ENCODE results near the gene PI4KA. TPM values are rescaled to one million over a fixed set of nuclear protein-coding genes. Genes with fewer than 3 reads are reported as not detected.
A peak's percentile ranks its signal among the peaks of the same experiment; 100 is the strongest.

Gene PI4KA
- total RNA-seq, 1 donor from 2014 or later = 20.4 TPM

DNA sequence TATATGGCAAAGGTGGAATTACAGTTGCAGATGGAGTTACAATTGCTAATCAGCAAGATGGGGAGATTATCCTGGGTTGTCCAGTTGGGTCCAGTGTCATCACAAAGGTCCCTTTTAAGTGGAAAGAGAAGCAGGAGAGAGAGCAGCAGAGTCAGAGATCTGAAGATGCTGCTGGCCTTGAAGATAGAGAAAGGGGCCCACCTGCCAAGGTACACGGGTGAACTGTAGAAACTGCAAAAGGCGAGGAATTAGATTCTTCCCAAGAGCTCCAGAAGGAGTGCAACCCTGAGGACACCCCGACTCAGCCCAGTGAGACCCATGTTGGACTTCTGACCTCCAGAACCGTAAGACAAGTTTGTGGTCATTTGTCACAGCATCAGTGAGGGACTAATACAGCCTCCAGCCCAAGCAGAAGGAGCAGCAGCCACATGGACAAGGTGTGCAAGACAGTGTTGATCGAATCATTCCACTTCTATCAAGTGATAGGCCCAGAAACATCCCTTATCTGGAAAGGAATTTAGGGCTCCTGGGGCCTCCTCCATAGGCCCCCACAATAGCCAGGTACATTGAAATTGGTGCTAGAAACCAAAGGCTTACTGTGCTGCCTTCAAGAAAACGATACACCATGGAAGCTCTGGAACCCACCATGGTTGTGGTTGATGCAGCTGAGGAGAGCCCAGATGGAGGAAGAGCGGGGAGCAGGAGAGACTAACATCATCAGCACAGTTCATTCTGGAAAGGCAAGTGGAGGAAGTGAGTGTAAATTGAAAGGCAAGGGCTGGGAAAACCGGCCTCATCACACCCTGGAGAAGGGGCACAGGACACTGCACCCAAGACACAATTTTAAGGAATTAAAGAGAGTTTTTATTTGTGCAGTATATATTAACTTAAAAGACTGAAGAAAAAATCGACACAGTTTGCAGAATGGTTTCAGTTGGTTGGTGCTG, 23.5 kb upstream of the PI4KA start:
- Histone ChIP-seq H3K9me3 (ENCODE audit: control insufficient read depth in 3 of 3, low read length in 3 of 3) (no peaks in the 10 kb centered on the region), H3K27ac (ENCODE audit: low read depth, low read length) (no peak overlapping the region), H3K36me3 (ENCODE audit: control insufficient read depth in 3 of 3, insufficient read depth in 3 of 3, low read length in 3 of 3) (peaks cover 21 to 38% (median 36%) of the 10 kb centered on the region in 3 donors), H3K9ac (ENCODE audit: low read depth in 1 of 3, low read length in 3 of 3) (no peak overlapping the region), H3K4me1 (ENCODE audit: control insufficient read depth in 3 of 3, insufficient read depth in 3 of 3, low read length in 3 of 3) (peaks cover 2 to 6% (median 5%) of the 10 kb centered on the region in 3 donors), H3K27me3 (ENCODE audit: control insufficient read depth in 3 of 3, insufficient read depth in 3 of 3, low read length in 3 of 3) (no peaks in the 10 kb centered on the region), H3K4me3 (ENCODE audit: low read length in 3 of 3) (no peak overlapping the region)

GRCh38 chr22:20881231-20881630, 22.6 kb upstream of the PI4KA start:
- Histone ChIP-seq H3K36me3 (ENCODE audit: control insufficient read depth in 3 of 3, insufficient read depth in 3 of 3, low read length in 3 of 3) (peaks cover 20 to 38% (median 36%) of the 10 kb centered on the region in 3 donors), H3K27ac (ENCODE audit: low read depth, low read length) (no peak overlapping the region), H3K4me1 (ENCODE audit: control insufficient read depth in 3 of 3, insufficient read depth in 3 of 3, low read length in 3 of 3) (peaks cover 2 to 6% (median 5%) of the 10 kb centered on the region in 3 donors), H3K9ac (ENCODE audit: low read depth in 1 of 3, low read length in 3 of 3) (no peak overlapping the region), H3K27me3 (ENCODE audit: control insufficient read depth in 3 of 3, insufficient read depth in 3 of 3, low read length in 3 of 3) (no peaks in the 10 kb centered on the region), H3K4me3 (ENCODE audit: low read length in 3 of 3) (no peak overlapping the region), H3K9me3 (ENCODE audit: control insufficient read depth in 3 of 3, low read length in 3 of 3) (no peaks in the 10 kb centered on the region)

- H3K9ac ChIP-seq (ENCODE audit: low read depth in 1 of 3, low read length in 3 of 3) = no peak overlapping the region
- H3K27ac ChIP-seq (ENCODE audit: low read depth, low read length) = no peak overlapping the region
- H3K4me1 ChIP-seq (ENCODE audit: control insufficient read depth in 3 of 3, insufficient read depth in 3 of 3, low read length in 3 of 3) = no peaks in the 10 kb centered on the region
- H3K4me3 ChIP-seq (ENCODE audit: low read length in 3 of 3) = no peak overlapping the region
- H3K9me3 ChIP-seq (ENCODE audit: control insufficient read depth in 3 of 3, low read length in 3 of 3) = no peaks in the 10 kb centered on the region
- no peaks in the 10 kb centered on the region for H3K27me3 ChIP-seq (ENCODE audit: control insufficient read depth in 3 of 3, insufficient read depth in 3 of 3, low read length in 3 of 3)
- H3K36me3 ChIP-seq (ENCODE audit: control insufficient read depth in 3 of 3, insufficient read depth in 3 of 3, low read length in 3 of 3) = peaks cover 16 to 31% (median 26%) of the 10 kb centered on the region in 3 donors
These were observed 19.1 kb upstream of the PI4KA start for GRCh38 chr22:20877715-20878114.

GRCh38 chr22:20875296-20875695, 16.7 kb upstream of the PI4KA start:
- Histone ChIP-seq H3K4me3 (ENCODE audit: low read length in 3 of 3) (no peak overlapping the region), H3K4me1 (ENCODE audit: control insufficient read depth in 3 of 3, insufficient read depth in 3 of 3, low read length in 3 of 3) (no peaks in the 10 kb centered on the region), H3K27ac (ENCODE audit: low read depth, low read length) (no peak overlapping the region), H3K9ac (ENCODE audit: low read depth in 1 of 3, low read length in 3 of 3) (no peak overlapping the region), H3K9me3 (ENCODE audit: control insufficient read depth in 3 of 3, low read length in 3 of 3) (no peaks in the 10 kb centered on the region), H3K36me3 (ENCODE audit: control insufficient read depth in 3 of 3, insufficient read depth in 3 of 3, low read length in 3 of 3) (peaks cover 15 to 16% (median 16%) of the 10 kb centered on the region in 3 donors), H3K27me3 (ENCODE audit: control insufficient read depth in 3 of 3, insufficient read depth in 3 of 3, low read length in 3 of 3) (no peaks in the 10 kb centered on the region)

- Histone ChIP-seq H3K36me3 (ENCODE audit: control insufficient read depth in 3 of 3, insufficient read depth in 3 of 3, low read length in 3 of 3) (peaks cover 16 to 21% (median 18%) of the 10 kb centered on the region in 3 donors), H3K4me1 (ENCODE audit: control insufficient read depth in 3 of 3, insufficient read depth in 3 of 3, low read length in 3 of 3) (no peaks in the 10 kb centered on the region), H3K9me3 (ENCODE audit: control insufficient read depth in 3 of 3, low read length in 3 of 3) (no peaks in the 10 kb centered on the region), H3K27me3 (ENCODE audit: control insufficient read depth in 3 of 3, insufficient read depth in 3 of 3, low read length in 3 of 3) (no peaks in the 10 kb centered on the region), H3K4me3 (ENCODE audit: low read length in 3 of 3) (no peak overlapping the region), H3K9ac (ENCODE audit: low read depth in 1 of 3, low read length in 3 of 3) (no peak overlapping the region), H3K27ac (ENCODE audit: low read depth, low read length) (no peak overlapping the region)
These were observed 14.6 kb upstream of the PI4KA start for GRCh38 chr22:20873214-20873613.

- Histone ChIP-seq H3K9me3 (ENCODE audit: control insufficient read depth in 3 of 3, low read length in 3 of 3) (no peaks in the 10 kb centered on the region), H3K4me1 (ENCODE audit: control insufficient read depth in 3 of 3, insufficient read depth in 3 of 3, low read length in 3 of 3) (peaks cover 14 to 26% (median 23%) of the 10 kb centered on the region in 3 donors), H3K9ac (ENCODE audit: low read depth in 1 of 3, low read length in 3 of 3) (no peak overlapping the region), H3K36me3 (ENCODE audit: control insufficient read depth in 3 of 3, insufficient read depth in 3 of 3, low read length in 3 of 3) (peaks cover 11 to 23% (median 11%) of the 10 kb centered on the region in 3 donors), H3K27ac (ENCODE audit: low read depth, low read length) (no peak overlapping the region), H3K27me3 (ENCODE audit: control insufficient read depth in 3 of 3, insufficient read depth in 3 of 3, low read length in 3 of 3) (no peaks in the 10 kb centered on the region), H3K4me3 (ENCODE audit: low read length in 3 of 3) (no peak overlapping the region)
These were observed 10.6 kb upstream of the PI4KA start for GRCh38 chr22:20869234-20869633.

DNA sequence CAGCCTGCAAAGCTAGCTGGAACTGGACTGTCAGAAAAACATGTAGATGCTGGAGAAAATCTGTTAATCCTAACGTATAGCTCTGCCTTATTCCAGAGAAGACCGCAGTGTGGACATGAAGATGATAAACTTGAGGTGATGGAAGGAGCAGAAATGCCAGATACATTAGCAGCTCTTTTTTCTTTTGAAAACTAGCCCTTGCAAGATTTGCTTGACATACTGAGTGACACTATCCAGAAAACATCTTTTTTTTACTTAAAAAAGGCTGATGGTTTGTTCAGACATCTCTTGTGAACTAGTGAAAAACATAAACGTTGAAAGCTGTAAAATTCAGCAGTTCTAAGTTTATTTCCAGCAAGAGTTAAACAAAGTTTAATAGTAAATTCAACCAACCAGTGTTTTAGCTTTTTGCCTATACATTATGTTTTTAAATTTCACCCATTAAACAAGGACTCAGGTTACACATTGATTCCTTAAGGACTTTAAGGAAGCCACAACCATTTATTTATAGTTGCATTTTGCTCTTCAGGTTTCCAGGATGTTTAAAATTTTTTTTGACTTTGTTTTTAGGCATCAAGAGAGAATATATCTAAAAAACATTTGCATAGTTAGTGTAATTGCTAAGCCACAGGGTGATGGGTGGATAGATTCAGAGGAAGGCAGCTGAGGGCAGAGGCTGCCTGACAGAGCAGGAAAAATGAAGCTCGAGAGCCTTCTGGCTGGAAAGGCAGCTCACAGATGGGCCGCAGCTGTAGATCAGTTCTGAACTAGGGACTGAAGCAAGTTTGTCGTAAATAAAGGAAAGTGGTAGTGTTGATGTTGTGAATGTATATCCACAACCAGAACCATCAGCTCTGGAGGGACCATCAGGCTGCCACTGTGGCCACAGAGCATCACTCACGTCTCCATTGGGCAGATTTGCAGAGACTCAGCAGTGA, 9.7 kb upstream of the PI4KA start:
- no peaks in the 10 kb centered on the region for H3K27me3 ChIP-seq (ENCODE audit: control insufficient read depth in 3 of 3, insufficient read depth in 3 of 3, low read length in 3 of 3)
- H3K9ac ChIP-seq (ENCODE audit: low read depth in 1 of 3, low read length in 3 of 3) = peak overlapping the region in 2 of 3 donors; percentile 48 to 51
- H3K9me3 ChIP-seq (ENCODE audit: control insufficient read depth in 3 of 3, low read length in 3 of 3) = no peaks in the 10 kb centered on the region
- H3K4me1 ChIP-seq (ENCODE audit: control insufficient read depth in 3 of 3, insufficient read depth in 3 of 3, low read length in 3 of 3) = peaks cover 14 to 30% (median 24%) of the 10 kb centered on the region in 3 donors
- H3K4me3 ChIP-seq (ENCODE audit: low read length in 3 of 3) = no peak overlapping the region
- H3K27ac ChIP-seq (ENCODE audit: low read depth, low read length) = peak overlapping the region; percentile 86
- peaks cover 12 to 21% (median 16%) of the 10 kb centered on the region in 3 donors for H3K36me3 ChIP-seq (ENCODE audit: control insufficient read depth in 3 of 3, insufficient read depth in 3 of 3, low read length in 3 of 3)

DNA sequence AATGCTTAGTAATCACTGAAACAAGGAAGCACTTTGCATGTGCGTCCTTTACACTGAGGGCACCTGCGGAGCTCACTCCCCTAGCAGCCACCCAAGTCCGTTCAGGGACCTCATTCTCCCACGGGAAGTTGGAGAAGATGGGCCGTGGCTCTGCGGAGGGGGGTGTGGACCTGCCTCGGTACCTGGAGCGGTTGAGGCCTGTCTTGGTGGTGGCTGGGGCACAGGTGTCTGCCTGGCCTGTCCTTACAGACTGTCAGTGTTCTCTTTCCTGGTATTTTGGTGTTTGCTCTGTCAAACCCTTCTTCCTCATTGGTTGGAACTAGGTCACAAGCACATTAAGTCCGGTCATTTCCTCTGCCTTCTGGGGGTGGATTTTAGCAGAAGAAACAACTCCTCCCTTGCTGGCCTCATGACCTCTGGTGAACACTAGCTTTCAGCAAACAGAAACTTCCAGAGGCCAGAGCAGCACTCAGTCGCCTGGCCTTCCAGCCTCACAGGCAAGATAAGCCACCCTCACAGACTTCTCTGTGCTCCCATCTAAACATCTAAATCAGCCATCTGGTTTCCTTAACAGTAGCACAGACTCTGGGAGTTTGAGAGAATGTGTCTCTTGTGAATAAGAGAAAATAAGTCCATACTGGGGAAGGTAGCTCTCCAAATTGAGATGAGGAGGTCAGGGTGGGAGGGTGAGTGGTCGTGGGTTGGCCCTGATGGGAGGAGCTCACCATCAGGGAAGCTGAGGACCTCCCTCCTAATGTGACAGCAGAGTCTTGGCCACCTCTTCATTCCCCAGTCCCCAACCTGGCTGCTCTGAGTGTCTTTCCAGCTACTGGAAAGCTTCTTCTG, 8.8 kb upstream of the PI4KA start:
- H3K4me1 ChIP-seq (ENCODE audit: control insufficient read depth in 3 of 3, insufficient read depth in 3 of 3, low read length in 3 of 3) = peaks cover 17 to 30% (median 28%) of the 10 kb centered on the region in 3 donors
- no peaks in the 10 kb centered on the region for H3K27me3 ChIP-seq (ENCODE audit: control insufficient read depth in 3 of 3, insufficient read depth in 3 of 3, low read length in 3 of 3)
- peak overlapping the region in 2 of 3 donors; percentile 12 to 46 for H3K4me3 ChIP-seq (ENCODE audit: low read length in 3 of 3)
- H3K9me3 ChIP-seq (ENCODE audit: control insufficient read depth in 3 of 3, low read length in 3 of 3) = no peaks in the 10 kb centered on the region
- peak overlapping the region in 2 of 3 donors; percentile 48 to 51 for H3K9ac ChIP-seq (ENCODE audit: low read depth in 1 of 3, low read length in 3 of 3)
- peak overlapping the region; percentile 86 for H3K27ac ChIP-seq (ENCODE audit: low read depth, low read length)
- H3K36me3 ChIP-seq (ENCODE audit: control insufficient read depth in 3 of 3, insufficient read depth in 3 of 3, low read length in 3 of 3) = peaks cover 17 to 18% (median 18%) of the 10 kb centered on the region in 3 donors

- peak overlapping the region in 2 of 3 donors; percentile 12 to 46 for H3K4me3 ChIP-seq (ENCODE audit: low read length in 3 of 3)
- peaks cover 18 to 19% (median 18%) of the 10 kb centered on the region in 3 donors for H3K36me3 ChIP-seq (ENCODE audit: control insufficient read depth in 3 of 3, insufficient read depth in 3 of 3, low read length in 3 of 3)
These were observed 8.1 kb upstream of the PI4KA start for GRCh38 chr22:20866736-20867135.

More at GRCh38 chr22:20866736-20867135, 8.1 kb upstream of the PI4KA start:
- Histone ChIP-seq H3K4me1 (ENCODE audit: control insufficient read depth in 3 of 3, insufficient read depth in 3 of 3, low read length in 3 of 3) (peaks cover 17 to 30% (median 28%) of the 10 kb centered on the region in 3 donors), H3K9me3 (ENCODE audit: control insufficient read depth in 3 of 3, low read length in 3 of 3) (no peaks in the 10 kb centered on the region), H3K9ac (ENCODE audit: low read depth in 1 of 3, low read length in 3 of 3) (no peak overlapping the region), H3K27me3 (ENCODE audit: control insufficient read depth in 3 of 3, insufficient read depth in 3 of 3, low read length in 3 of 3) (no peaks in the 10 kb centered on the region), H3K27ac (ENCODE audit: low read depth, low read length) (peak overlapping the region; percentile 86)

All from skeletal muscle tissue (tissue), 4 donors.